Fibroblast of lung (primary cell): Measurements from ENCODE around the gene TEX35.

ENCODE experiments used
- EZH2 ChIP-seq: IDR thresholded peaks from 2 replicates; pipeline ENCODE4 v1.5.1; 2012; ENCODE audit warnings: low read length, control low read depth, mild to moderate bottlenecking; ENCODE audit errors: missing control alignments
- TF ChIP-seq, protein P1 (sequence below), 2 donors: IDR thresholded peaks in 1 of 2; conservative IDR thresholded peaks in 1 of 2; 1 replicate in 1 of 2; 2 replicates in 1 of 2; pipeline ENCODE4 v1.5.1; 2011 to 2012; ENCODE audit warnings: low read length in 2 of 2, control low read depth in 1 of 2, inconsistent platforms in 1 of 2, low read depth in 1 of 2, mild to moderate bottlenecking in 1 of 2

DNA sequence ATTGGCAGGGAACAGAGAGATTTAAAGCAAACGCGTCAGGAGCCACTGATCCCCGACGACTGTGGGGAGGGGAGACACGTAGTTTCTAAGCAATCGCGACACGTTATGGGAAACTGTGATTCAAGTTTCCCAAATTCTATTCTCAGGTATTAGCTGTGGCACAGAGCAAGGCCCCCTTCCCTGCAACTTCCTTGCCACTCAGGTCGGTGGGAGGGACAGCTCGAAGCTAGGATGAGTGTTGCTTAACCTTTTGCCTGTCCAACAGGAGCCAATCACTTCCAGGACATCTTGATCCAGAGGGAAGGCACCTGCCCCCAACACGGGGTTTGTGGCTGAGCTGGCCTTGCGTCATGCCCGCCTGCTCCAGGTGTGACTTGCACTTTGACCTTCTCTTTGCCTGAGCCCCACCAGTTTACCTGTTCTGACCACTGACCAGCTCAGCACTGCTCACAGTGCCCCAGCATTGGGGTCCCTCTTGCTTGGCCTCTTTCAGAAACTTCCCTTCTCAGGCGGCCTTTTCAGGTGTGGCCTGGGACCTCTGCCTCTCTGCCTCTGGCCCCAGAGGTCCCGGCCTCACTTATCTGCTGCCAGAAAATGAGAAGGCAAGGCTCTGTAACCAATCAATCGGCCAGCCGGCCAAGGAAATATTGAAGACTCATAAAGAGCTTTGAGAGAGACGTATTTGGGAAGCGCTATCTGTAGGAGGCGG is 24.6 kb downstream of the TEX35 start:
- no peak for TF ChIP-seq EZH2
- TF ChIP-seq, protein P1, sequence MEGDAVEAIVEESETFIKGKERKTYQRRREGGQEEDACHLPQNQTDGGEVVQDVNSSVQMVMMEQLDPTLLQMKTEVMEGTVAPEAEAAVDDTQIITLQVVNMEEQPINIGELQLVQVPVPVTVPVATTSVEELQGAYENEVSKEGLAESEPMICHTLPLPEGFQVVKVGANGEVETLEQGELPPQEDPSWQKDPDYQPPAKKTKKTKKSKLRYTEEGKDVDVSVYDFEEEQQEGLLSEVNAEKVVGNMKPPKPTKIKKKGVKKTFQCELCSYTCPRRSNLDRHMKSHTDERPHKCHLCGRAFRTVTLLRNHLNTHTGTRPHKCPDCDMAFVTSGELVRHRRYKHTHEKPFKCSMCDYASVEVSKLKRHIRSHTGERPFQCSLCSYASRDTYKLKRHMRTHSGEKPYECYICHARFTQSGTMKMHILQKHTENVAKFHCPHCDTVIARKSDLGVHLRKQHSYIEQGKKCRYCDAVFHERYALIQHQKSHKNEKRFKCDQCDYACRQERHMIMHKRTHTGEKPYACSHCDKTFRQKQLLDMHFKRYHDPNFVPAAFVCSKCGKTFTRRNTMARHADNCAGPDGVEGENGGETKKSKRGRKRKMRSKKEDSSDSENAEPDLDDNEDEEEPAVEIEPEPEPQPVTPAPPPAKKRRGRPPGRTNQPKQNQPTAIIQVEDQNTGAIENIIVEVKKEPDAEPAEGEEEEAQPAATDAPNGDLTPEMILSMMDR (conservative IDR thresholded peaks at IDR 0.05 in 1 of 2, IDR thresholded peaks at IDR 0.05 in 1 of 2; ENCODE audit: low read depth in 1 of 2, low read length in 2 of 2), result no peak
